HG02870 (cell line): Measurements from ENCODE around the gene NHLRC2.
"Not testable (repeated sequence)": the region's sequence is repeated elsewhere in the genome, so short reads cannot be mapped to it uniquely, and the experiment has no call there.

Experiments used
- ATAC-seq: cut with Tn5 transposase; IDR thresholded peaks from one replicate; pipeline ENCODE4 v1.9.1; 2021; ENCODE audit warnings: mild to moderate bottlenecking, moderate library complexity; ENCODE audit not compliant: unreplicated experiment

The NHLRC2 gene

GRCh38 chr10:113937258-113937657 is 82.8 kb downstream of the NHLRC2 start:
- ATAC-seq, result no peak

- ATAC-seq, result no peak
These were observed 83.3 kb downstream of the NHLRC2 start for GRCh38 chr10:113937756-113938155.

GRCh38 chr10:113939212-113939860 is 84.9 kb downstream of the NHLRC2 start:
- no peak for ATAC-seq

GRCh38 chr10:113941140-113941539 is 86.7 kb downstream of the NHLRC2 start:
- ATAC-seq, result no peak

GRCh38 chr10:113943196-113943595 is 88.7 kb downstream of the NHLRC2 start:
- ATAC-seq, result not testable (repeated sequence)

GRCh38 chr10:113945075-113945686 is 90.7 kb downstream of the NHLRC2 start:
- ATAC-seq, result no peak

GRCh38 chr10:113945687-113946085 is 91.2 kb downstream of the NHLRC2 start:
- no peak for ATAC-seq

DNA sequence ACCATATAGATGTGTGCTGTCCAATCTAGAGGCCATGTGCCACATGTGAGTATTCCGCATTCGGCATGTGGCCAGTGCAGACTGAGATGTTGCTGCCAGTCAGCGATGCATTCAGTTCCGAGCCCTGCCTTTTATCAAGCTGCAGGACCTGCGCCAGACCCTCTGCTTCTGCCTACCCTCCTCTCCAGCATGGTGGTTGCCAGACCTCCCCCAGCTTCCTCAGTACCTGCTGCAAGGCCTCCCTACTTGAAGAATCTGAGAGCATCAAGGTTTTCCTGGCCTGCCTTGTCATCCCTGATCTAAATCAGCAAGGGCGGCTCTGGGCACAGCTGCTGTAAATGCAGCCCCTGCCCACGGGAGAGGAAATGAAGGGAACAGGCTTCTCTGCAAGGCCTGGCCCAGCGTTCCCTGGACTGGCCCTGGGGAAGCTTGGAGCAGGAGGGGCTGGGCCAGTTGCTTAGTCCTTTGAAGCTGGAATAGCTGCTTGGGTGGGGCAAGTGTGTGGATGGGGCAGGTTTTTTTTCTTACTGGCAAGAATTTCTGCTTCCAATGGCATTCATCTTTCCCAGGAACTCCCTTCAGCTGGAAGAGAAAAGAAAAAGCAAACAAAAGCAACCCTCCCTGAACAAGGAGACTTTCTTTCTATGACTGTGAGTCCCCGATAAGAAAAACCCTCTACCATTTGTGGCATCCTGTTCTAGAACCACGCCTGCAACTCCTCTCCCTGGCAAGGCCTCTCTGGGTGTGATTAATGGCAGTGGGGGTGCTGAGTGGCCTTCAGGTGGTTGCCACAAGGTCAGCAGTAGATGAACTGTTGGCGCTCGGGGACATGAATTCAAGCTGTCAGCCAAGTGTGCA is 93.0 kb downstream of the NHLRC2 start:
- ATAC-seq, result no peak

GRCh38 chr10:113948048-113948447 is 93.6 kb downstream of the NHLRC2 start:
- ATAC-seq, result no peak

DNA sequence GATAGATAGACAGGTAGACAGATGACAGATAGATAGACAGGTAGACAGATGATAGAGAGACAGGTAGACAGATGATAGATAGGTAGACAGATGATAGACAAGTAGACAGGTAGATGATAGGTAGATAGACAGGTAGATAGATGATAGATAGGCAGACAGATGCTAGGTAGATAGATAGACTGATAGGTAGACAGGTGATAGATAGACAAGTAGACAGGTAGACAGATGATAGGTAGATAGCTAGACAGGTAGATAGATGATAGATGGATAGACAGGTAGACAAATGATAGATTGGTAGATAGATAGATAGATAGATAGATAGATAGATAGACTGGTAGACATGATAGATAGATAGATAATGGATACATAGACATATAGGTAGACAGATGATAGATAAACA is 95.8 kb downstream of the NHLRC2 start:
- ATAC-seq, result no peak

- ATAC-seq, result no peak
These were observed 99.2 kb downstream of the NHLRC2 start for GRCh38 chr10:113953505-113954272.

GRCh38 chr10:113954409-113954808 is 99.9 kb downstream of the NHLRC2 start:
- no peak for ATAC-seq

GRCh38 chr10:113957013-113957412 is 102.6 kb downstream of the NHLRC2 start:
- ATAC-seq, result no peak

DNA sequence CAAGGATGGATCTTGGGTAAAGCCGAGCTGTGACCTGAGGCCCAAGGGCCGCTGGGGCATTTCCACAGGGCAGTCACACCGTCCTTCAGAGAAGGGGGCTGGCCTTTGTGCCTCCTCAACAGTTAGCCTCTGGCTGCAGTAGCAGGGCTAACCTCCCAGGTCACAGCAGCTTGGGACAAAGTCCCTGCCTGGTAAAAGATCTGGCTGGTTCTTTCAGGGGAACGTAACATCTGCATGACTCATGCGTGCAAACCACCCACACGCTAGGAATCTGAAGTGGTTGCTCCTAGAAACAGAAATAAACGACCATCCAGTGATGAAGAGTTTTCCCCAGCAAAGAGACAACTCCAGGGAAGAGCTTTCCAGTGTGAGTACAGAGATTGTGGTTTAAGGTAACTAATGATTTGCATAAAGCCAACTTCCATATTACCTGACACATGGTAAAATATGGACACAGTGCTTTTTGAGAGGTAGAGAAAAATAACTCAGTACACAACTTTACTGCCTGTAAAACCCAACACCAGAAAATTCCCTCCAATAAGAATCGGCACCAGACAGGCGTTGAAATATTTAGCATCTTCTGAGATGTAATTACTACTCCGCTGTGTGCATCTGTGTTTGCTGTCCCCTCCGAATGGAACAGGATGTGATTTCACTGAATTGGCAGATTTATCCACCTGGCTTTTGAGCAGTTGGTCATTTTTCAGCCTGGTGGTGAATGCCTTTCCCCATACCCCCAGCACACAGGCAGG is 104.3 kb downstream of the NHLRC2 start:
- ATAC-seq, result no peak

GRCh38 chr10:113959383-113959760 is 104.9 kb downstream of the NHLRC2 start:
- peak; percentile 52 for ATAC-seq

GRCh38 chr10:113960617-113961181 is 106.2 kb downstream of the NHLRC2 start:
- peak; percentile 31 for ATAC-seq

- ATAC-seq, result peak; percentile 66
These were observed 106.9 kb downstream of the NHLRC2 start for GRCh38 chr10:113961182-113962031.

DNA sequence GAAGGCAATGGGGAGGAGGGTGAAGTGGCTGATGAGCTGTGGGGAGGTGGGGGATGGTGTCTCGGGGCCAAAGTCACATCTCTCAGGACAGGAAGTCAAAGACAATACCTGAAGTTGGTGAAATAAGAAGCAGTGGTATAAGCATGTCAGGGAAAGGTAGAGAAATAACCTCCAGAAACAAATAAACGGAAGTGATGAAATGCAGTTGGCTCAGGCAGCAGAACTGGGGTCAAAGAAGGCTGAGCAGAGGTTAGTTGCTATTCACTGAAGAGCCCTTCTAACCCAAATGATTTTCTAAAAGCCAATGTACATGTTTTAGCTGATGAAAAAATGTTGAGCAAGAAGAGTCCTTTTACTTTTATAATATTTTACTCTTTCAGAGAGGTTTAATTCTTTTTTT is 110.6 kb downstream of the NHLRC2 start:
- ATAC-seq, result no peak

DNA sequence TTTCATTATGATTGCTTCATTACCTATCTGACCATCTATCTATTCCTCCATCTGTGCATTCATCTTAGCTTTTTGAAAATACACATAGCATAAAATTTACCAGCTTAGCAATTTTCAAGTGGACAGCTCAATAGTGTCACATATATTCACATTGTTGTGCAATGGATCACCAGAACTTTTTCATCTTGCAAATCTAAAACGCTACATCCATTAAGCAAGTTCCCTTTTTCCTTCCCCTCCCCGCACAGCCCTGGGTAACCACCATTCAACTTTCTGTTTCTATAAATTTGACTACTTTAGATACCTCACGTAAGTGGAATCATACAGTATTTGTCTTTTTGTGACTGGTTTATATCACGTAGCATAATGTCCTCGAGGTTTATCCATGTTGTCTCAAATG is 111.2 kb downstream of the NHLRC2 start:
- no peak for ATAC-seq
